ENCODE data around the gene DNAJC5.

- TF ChIP-seq NR0B1 (IDR thresholded peaks at IDR 0.05; ENCODE audit: partially characterized antibody), result no peak
- TF ChIP-seq FOXO4 (CRISPR knock-in tag; IDR thresholded peaks at IDR 0.05), result no peak
- 0 out of 2 replicates have a peak, but pooled peaks have one; percentile 33 for TF ChIP-seq MYNN (IDR thresholded peaks at IDR 0.05)
- TF ChIP-seq MYNN (CRISPR knock-in tag; IDR thresholded peaks at IDR 0.05), result no peak
- TF ChIP-seq FOXK2 (conservative IDR thresholded peaks at IDR 0.05 in 1 of 2, IDR thresholded peaks at IDR 0.05 in 1 of 2; ENCODE audit: low read depth in 2 of 2), result peak in 1 of 2 experiments; percentile 11; a peak in 1 of 4 replicates
- TF ChIP-seq ATF2 (CRISPR knock-in tag; IDR thresholded peaks at IDR 0.05), result no peak
- TF ChIP-seq POLR2A (conservative IDR thresholded peaks at IDR 0.05), result peak; percentile 21; the same call in 1 of the 2 replicates
Measured at GRCh38 chr20:63858393-63859165, 36.3 kb upstream of the DNAJC5 start.
